ENCODE measurements around the gene RIMS4.

The RIMS4 gene

DNA sequence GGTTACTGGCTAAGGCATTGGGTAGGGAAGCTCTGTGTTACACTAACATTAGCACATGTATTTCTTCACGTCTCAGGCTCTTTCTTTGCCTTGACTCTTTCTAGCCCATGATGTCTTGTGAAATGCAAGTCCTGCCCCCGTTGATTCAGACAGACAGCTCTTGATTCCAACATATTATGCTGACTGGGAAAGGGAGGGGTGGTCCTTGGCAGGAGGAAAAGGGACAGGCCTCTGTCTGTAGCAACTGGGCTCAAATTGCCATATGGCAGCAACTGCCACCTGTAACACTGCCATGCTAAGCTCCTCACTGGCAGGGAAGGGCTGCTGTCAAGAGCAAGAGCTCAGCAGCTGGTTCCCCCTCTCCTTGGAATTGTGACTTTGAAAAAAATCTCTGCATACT is 70.4 kb downstream of the RIMS4 start:
- DNase-seq (ENCODE audit: low read depth), result no peak

DNA sequence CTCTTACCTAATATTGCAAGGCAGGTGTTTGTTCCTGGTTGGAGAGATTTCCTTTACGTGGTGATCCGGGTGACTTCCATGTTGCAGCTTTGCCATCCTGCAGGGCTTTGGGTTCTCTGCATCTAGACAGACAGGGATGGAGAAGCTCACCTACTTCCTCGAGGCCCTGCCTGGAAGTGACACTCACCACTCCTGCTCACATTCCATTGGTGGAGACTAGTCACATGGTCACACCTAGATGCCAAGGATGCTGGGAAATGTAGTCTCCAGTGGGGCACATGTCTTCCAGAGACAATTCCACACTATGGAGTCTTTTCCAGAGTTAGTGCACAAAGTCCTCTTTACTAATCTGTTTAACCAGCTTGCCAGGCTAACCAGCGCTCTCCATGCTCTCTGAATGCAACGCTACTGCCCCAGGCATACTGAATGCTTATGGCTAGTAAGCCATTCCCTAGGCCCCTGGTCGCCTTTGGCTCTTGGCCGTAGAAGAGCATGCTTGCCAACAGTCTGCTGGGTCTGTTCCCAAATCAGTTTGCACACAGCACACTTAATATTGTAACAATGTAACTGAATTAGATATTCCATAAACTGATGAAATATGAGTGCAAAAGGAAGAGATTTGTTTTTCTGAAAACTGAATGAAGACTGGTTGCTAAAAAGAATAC is 71.4 kb downstream of the RIMS4 start:
- peak; percentile 68 for DNase-seq (ENCODE audit: low read depth)

DNA sequence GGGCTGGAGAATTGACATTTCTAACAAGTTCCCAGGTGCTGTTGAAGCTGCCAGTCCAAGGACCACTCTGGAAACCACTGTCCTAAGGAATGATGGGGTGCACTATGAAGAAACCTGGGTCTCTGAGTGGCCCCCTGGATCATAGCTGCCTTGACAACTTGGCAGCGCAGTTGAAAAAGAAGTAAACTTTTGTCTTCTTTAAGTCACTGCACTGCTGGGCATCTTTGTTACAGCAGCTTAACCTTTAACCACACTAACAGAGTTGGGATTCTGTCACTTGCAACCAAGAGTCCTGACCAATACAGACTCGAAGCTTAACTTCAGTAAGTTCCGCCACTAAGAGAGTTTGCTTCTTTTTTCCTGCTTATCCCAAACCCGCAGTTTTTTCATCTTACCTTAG is 73.2 kb downstream of the RIMS4 start:
- no peak for DNase-seq (ENCODE audit: low read depth)

DNA sequence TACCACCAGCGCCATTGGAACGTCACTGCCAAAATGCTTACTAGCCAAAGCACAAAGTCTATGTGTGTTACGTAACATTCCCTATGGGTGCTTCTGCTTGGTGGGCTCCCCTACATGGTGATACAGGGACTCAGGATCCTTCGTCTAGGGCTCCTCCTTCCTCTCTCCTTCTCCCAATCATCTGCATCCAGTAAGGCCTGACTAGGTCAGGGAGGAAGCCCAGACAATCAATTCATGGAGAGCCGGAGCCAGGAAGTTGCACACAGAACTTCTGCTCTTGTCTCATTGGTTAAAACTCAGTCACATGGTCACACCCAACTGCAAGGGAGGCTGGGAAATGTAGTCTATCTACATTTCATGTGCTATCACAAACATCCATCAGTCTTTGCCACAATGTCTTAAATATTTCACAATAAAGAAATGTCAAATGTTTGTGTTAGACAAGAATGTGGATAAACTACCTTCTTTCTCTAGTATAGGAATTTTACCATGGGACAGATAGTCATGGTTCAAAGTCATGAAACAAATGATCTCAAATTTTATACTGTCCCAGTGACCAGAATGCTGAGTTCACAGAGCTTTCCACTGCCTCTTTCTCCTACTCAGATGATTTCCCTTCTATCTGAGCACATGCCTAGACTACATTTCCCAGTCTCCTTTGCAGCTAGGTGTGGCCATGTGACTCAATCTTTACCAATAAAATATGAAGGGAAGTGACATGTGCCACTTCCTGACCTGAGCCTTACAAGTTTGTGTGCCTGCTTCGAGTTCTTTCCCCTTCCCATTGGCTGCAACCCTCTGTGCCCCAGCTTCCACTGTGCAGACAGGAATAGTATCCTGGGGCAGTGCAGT is 74.0 kb downstream of the RIMS4 start:
- peak; percentile 72 for DNase-seq (ENCODE audit: low read depth)

DNA sequence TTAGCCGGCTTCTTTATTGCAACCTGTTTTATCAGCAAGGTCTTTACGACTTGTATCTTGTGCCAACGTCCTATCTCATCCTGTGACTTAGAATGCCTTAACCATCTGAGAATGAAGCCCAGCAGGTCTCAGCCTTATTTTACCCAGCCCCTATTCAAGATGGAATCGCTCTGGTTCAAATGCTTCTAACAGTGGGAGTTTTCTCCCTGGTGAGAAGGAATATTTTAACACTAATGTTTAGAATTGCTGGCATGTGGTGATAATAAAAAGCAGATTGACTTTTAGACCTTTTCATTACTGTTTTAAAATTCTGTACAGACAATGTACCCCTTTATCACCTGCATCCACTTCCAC is 74.6 kb downstream of the RIMS4 start:
- DNase-seq (ENCODE audit: low read depth), result no peak

- DNase-seq (ENCODE audit: low read depth), result peak; percentile 43
These were observed 75.4 kb downstream of the RIMS4 start for GRCh38 chr20:44734938-44735337.

- DNase-seq (ENCODE audit: low read depth), result peak; percentile 55
These were observed 76.8 kb downstream of the RIMS4 start for GRCh38 chr20:44733341-44734069.

DNA sequence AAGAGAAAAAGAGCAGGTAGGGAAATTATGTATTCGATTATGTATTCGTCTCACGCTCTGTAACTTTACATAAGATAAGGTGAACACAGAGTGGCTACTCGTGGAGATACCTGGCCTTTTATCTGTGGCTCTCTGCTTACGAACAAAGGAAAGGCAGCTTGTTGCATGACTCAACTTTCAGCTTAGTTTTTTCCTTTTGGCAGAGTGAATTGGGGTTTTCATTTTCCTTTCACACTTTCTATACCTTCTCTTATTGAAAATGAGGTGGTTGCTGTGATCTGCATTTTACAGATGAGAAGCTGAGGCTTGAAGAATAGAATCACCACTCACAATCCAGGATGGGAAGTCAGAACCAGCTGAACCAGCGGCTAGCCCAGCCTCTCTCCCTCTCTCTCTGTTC is 78.0 kb downstream of the RIMS4 start:
- DNase-seq (ENCODE audit: low read depth), result no peak

GRCh38 chr20:44731657-44732056 is 78.7 kb downstream of the RIMS4 start:
- no peak for DNase-seq (ENCODE audit: low read depth)

DNA sequence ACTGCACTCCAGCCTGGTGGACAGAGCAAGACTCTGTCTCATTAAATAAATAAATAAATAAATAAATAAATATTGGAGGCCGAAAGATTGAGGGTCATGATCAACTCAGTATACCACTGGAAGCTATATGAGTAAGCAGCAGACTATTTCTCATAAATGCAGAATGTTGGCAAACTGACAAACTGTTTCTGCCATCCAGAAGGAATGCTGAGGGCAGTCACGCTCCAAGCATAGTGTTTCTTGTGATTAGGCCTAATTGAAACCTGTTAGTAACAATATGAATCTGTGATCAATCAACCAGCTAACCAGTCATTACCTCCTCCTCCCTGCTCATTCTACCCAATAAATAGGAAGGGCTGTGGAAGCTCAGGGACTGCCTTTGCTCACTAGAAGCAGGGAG is 79.9 kb downstream of the RIMS4 start:
- DNase-seq (ENCODE audit: low read depth), result peak; percentile 67

- DNase-seq (ENCODE audit: low read depth), result peak; percentile 91
These were observed 81.4 kb downstream of the RIMS4 start for GRCh38 chr20:44728801-44729443.

GRCh38 chr20:44727651-44728050 is 82.7 kb downstream of the RIMS4 start:
- no peak for DNase-seq (ENCODE audit: low read depth)

DNA sequence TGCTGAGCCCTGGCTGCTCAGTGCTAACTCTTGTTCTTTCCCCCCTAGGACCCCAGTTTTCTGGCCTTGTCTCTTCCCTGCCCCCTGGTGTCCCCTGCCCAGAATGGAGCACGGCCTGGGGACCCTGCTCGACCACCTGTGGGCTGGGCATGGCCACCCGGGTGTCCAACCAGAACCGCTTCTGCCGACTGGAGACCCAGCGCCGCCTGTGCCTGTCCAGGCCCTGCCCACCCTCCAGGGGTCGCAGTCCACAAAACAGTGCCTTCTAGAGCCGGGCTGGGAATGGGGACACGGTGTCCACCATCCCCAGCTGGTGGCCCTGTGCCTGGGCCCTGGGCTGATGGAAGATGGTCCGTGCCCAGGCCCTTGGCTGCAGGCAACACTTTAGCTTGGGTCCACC is 83.3 kb downstream of the RIMS4 start:
- DNase-seq (ENCODE audit: low read depth), result no peak

- no peak for DNase-seq (ENCODE audit: low read depth)
These were observed 84.5 kb downstream of the RIMS4 start for GRCh38 chr20:44725837-44726236.

DNA sequence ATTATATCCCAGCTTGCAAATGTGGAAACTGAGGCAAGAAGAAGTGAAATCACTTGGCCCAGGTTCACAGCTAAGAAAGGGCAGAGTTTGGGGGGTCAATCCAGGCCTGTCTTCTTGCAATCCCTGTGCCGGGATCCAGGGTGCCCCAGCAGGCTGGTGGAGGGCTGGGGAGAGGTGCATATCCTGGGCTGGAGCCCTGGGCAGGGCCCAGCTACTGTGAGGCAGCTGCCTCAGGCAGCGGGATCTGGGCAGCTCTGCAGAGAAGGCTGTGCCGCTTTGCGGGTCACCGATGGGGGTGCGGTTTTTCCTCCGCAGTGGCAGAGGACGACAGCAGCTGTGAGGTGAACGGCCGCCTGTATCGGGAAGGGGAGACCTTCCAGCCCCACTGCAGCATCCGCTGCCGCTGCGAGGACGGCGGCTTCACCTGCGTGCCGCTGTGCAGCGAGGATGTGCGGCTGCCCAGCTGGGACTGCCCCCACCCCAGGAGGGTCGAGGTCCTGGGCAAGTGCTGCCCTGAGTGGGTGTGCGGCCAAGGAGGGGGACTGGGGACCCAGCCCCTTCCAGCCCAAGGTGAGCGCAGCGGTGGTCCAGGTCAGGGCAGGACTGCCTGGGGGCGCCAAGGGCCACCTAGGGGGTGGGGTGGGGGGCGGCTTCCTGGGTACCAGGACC is 85.8 kb downstream of the RIMS4 start:
- no peak for DNase-seq (ENCODE audit: low read depth)

GRCh38 chr20:44723798-44724362 is 86.5 kb downstream of the RIMS4 start:
- DNase-seq (ENCODE audit: low read depth), result no peak

- no peak for DNase-seq (ENCODE audit: low read depth)
These were observed 87.0 kb downstream of the RIMS4 start for GRCh38 chr20:44723391-44723790.

DNA sequence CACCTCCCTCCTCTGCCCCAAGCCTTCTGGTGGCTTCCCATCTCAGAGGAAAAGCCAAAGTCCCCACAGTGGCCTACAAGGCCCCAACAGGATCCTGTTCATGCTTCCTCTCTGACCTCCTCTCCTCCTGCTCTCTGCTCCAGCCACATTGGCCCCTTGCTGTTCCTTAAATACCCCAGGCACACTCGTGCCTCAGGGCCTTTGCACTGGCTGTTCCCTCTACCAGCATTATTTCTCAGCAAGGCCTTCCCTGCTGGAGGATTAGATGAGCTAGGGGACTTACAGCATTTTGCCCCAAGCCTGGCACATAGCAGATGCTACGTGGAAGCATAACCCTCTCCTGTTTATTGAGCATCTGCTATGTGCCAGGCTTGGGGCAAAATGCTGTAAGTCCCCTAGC is 87.4 kb downstream of the RIMS4 start:
- no peak for DNase-seq (ENCODE audit: low read depth)

DNA sequence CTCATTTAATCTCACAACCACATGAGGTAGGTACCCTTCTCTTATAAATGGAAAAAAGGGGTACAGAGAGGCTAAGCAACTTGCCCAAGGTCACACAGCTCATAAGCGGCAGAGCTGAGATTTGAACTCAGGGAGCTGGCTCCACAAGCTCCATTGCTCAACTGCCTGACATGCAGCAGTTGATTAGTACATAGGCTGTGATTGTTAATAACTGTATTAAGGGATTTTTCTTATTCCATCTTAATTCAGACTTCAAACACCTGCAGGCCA is 88.6 kb downstream of the RIMS4 start:
- no peak for DNase-seq (ENCODE audit: low read depth)

- DNase-seq (ENCODE audit: low read depth), result peak; percentile 90
These were observed 89.2 kb downstream of the RIMS4 start for GRCh38 chr20:44720997-44721784.

GRCh38 chr20:44720621-44720996 is 89.7 kb downstream of the RIMS4 start:
- DNase-seq (ENCODE audit: low read depth), result peak; percentile 63
